ENCODE results near the gene BCL2L2.
A peak's percentile ranks its signal among the peaks of the same experiment; 100 is the strongest.

DNA sequence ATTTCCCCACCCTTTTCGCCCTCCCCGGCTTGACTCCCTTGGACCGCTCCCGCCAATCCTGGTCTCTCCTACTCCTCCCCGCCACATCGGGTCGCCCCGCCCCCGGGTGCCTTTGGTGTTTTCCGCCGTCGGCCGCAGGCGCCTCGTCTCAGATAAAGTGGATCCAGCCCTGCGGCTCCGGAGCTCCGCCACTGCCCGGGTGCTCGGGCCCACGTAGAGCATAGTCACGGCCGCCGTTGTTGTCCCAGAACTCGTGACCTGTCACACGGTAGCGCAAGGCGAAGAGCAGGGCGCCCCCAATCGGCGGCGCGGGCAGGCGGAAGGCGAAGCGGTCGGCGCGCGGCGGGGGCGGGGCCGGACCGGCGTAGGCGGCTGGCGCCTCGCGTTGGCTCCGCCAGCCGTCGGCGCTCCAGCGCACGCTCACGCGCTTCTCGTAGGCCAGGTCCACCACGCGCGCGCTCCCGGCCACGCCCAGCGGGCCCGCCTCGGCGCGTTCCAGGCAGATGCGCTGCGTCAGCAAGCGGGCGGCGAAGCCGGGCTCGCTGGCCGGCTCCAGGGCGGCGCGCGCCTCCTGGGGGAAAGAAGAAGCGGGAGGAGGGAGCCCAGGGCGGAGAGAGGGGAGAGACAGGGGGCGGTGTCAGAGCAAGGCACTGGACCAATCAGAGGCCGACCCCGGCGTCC, 5.2 kb upstream of the BCL2L2 start:
- TF ChIP-seq, protein P1, sequence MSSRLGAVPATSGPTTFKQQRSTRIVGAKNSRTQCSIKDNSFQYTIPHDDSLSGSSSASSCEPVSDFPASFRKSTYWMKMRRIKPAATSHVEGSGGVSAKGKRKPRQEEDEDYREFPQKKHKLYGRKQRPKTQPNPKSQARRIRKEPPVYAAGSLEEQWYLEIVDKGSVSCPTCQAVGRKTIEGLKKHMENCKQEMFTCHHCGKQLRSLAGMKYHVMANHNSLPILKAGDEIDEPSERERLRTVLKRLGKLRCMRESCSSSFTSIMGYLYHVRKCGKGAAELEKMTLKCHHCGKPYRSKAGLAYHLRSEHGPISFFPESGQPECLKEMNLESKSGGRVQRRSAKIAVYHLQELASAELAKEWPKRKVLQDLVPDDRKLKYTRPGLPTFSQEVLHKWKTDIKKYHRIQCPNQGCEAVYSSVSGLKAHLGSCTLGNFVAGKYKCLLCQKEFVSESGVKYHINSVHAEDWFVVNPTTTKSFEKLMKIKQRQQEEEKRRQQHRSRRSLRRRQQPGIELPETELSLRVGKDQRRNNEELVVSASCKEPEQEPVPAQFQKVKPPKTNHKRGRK (CRISPR knock-in tag; IDR thresholded peaks at IDR 0.05; ENCODE audit: borderline replicate concordance): no peak
- TF ChIP-seq TP53 (CRISPR knock-in tag; IDR thresholded peaks at IDR 0.05) (peak; percentile 90), IRF2 (CRISPR knock-in tag; IDR thresholded peaks at IDR 0.05; ENCODE audit: borderline replicate concordance, low read depth) (no peak), ZNF263 (CRISPR knock-in tag; IDR thresholded peaks at IDR 0.05; ENCODE audit: low read depth) (0 out of 2 replicates have a peak, but pooled peaks have one; percentile 22), MXD4 (CRISPR knock-in tag; IDR thresholded peaks at IDR 0.05; ENCODE audit: borderline replicate concordance) (no peak), ESRRA (CRISPR knock-in tag; IDR thresholded peaks at IDR 0.05; ENCODE audit: borderline replicate concordance) (no peak), FOXP1 (CRISPR knock-in tag; IDR thresholded peaks at IDR 0.05; ENCODE audit: borderline replicate concordance) (peak; percentile 51; the same call in 1 of the 2 replicates), SOX15 (CRISPR knock-in tag; IDR thresholded peaks at IDR 0.05) (no peak), ELF4 (CRISPR knock-in tag; IDR thresholded peaks at IDR 0.05; ENCODE audit: low read depth) (no peak; the same call in 1 of the 2 replicates), TCF7 (CRISPR knock-in tag; IDR thresholded peaks at IDR 0.05; ENCODE audit: low read depth) (no peak)
- TF ChIP-seq, protein P2, sequence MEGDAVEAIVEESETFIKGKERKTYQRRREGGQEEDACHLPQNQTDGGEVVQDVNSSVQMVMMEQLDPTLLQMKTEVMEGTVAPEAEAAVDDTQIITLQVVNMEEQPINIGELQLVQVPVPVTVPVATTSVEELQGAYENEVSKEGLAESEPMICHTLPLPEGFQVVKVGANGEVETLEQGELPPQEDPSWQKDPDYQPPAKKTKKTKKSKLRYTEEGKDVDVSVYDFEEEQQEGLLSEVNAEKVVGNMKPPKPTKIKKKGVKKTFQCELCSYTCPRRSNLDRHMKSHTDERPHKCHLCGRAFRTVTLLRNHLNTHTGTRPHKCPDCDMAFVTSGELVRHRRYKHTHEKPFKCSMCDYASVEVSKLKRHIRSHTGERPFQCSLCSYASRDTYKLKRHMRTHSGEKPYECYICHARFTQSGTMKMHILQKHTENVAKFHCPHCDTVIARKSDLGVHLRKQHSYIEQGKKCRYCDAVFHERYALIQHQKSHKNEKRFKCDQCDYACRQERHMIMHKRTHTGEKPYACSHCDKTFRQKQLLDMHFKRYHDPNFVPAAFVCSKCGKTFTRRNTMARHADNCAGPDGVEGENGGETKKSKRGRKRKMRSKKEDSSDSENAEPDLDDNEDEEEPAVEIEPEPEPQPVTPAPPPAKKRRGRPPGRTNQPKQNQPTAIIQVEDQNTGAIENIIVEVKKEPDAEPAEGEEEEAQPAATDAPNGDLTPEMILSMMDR (IDR thresholded peaks at IDR 0.05): peak; percentile 60; the same call in 1 of the 2 replicates
- TF ChIP-seq, protein P3, sequence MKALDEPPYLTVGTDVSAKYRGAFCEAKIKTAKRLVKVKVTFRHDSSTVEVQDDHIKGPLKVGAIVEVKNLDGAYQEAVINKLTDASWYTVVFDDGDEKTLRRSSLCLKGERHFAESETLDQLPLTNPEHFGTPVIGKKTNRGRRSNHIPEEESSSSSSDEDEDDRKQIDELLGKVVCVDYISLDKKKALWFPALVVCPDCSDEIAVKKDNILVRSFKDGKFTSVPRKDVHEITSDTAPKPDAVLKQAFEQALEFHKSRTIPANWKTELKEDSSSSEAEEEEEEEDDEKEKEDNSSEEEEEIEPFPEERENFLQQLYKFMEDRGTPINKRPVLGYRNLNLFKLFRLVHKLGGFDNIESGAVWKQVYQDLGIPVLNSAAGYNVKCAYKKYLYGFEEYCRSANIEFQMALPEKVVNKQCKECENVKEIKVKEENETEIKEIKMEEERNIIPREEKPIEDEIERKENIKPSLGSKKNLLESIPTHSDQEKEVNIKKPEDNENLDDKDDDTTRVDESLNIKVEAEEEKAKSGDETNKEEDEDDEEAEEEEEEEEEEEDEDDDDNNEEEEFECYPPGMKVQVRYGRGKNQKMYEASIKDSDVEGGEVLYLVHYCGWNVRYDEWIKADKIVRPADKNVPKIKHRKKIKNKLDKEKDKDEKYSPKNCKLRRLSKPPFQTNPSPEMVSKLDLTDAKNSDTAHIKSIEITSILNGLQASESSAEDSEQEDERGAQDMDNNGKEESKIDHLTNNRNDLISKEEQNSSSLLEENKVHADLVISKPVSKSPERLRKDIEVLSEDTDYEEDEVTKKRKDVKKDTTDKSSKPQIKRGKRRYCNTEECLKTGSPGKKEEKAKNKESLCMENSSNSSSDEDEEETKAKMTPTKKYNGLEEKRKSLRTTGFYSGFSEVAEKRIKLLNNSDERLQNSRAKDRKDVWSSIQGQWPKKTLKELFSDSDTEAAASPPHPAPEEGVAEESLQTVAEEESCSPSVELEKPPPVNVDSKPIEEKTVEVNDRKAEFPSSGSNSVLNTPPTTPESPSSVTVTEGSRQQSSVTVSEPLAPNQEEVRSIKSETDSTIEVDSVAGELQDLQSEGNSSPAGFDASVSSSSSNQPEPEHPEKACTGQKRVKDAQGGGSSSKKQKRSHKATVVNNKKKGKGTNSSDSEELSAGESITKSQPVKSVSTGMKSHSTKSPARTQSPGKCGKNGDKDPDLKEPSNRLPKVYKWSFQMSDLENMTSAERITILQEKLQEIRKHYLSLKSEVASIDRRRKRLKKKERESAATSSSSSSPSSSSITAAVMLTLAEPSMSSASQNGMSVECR (CRISPR knock-in tag; IDR thresholded peaks at IDR 0.05; ENCODE audit: borderline replicate concordance): peak; percentile 63; the same call in 1 of the 2 replicates

All from WTC11 (cell line).